Measurements from ENCODE around the gene OARD1.

The OARD1 gene

GRCh38 chr6:41027799-41028560 lies 44.2 kb downstream of the OARD1 start:
- H3K9me3 ChIP-seq (ENCODE audit: control insufficient read depth, insufficient read depth, low read depth, low read length): no peaks in the 10 kb centered on the region
- no peak overlapping the region; the same call in 1 of the 2 replicates for H3K27ac ChIP-seq (ENCODE audit: extremely low read depth, low read depth, low read length)
- no peaks in the 10 kb centered on the region for H3K36me3 ChIP-seq (ENCODE audit: control insufficient read depth in 2 of 2, insufficient read depth in 1 of 2, low read length in 2 of 2)
- ChIA-PET POLR2A (interaction anchor here (0.7 to 1.3 kb wide), 5 partner anchors 15 to 182 kb away, joined by 3 to 4 read pairs (median 3); partner anchors contain the start of genes NFYA, OARD1 and TSPO2), CTCF (interaction anchor here (0.5 to 11.0 kb wide), 67 partner anchors 8 to 1657 kb away, joined by 3 to 146 read pairs (median 4); partner anchors contain the start of genes LRFN2, TSPO2 and UNC5CL)
- peaks cover 2% of the 10 kb centered on the region for H3K4me1 ChIP-seq (ENCODE audit: control insufficient read depth, insufficient read depth, low read length)
- peak overlapping the region; percentile 41 for H3K4me3 ChIP-seq (ENCODE audit: low read depth, low read length)
- TF ChIP-seq KLF8 (tag by site-specific recombination; IDR thresholded peaks at IDR 0.05): peak; percentile 21; the same call in 1 of the 2 replicates
- peak; percentile 17; the same call in 1 of the 2 replicates for TF ChIP-seq GLIS1 (tag by site-specific recombination; IDR thresholded peaks at IDR 0.05)
- no peak for TF ChIP-seq ZNF266 (tag by site-specific recombination; IDR thresholded peaks at IDR 0.05; ENCODE audit: low read depth)
- TF ChIP-seq PRDM2 (tag by site-specific recombination; IDR thresholded peaks at IDR 0.05; ENCODE audit: borderline replicate concordance): no peak
- peak; percentile 65; the same call in 1 of the 2 replicates for TF ChIP-seq ZNF76 (tag by site-specific recombination; IDR thresholded peaks at IDR 0.05; ENCODE audit: borderline replicate concordance, low read depth)
- no peak for TF ChIP-seq IKZF3 (tag by site-specific recombination; IDR thresholded peaks at IDR 0.05)
- no peak for TF ChIP-seq ZNF157 (tag by site-specific recombination; IDR thresholded peaks at IDR 0.05)
- 0 out of 2 replicates have a peak, but pooled peaks have one; percentile 36 for TF ChIP-seq KLF16 (tag by site-specific recombination; IDR thresholded peaks at IDR 0.05)
- TF ChIP-seq ZNF335 (tag by site-specific recombination; conservative IDR thresholded peaks at IDR 0.05): peak; percentile 84
- TF ChIP-seq ZNF785 (tag by site-specific recombination; IDR thresholded peaks at IDR 0.05): no peak
- 0 out of 2 replicates have a peak, but pooled peaks have one; percentile 43 for TF ChIP-seq TRIM28 (IDR thresholded peaks at IDR 0.05; ENCODE audit: borderline replicate concordance, low read length)
- peak; percentile 78 for TF ChIP-seq ZNF501 (tag by site-specific recombination; IDR thresholded peaks at IDR 0.05)
- TF ChIP-seq HOXD13 (CRISPR knock-in tag; IDR thresholded peaks at IDR 0.05; ENCODE audit: borderline replicate concordance): no peak
- peak; percentile 98 for TF ChIP-seq CTCF (tag by site-specific recombination; IDR thresholded peaks at IDR 0.05)
- peak; percentile 72; the same call in 1 of the 2 replicates for TF ChIP-seq ZNF692 (tag by site-specific recombination; IDR thresholded peaks at IDR 0.05)
- TF ChIP-seq ZNF561 (tag by site-specific recombination; IDR thresholded peaks at IDR 0.05; ENCODE audit: borderline replicate concordance): peak; percentile 70; the same call in 1 of the 2 replicates
- TF ChIP-seq ZNF548 (tag by site-specific recombination; IDR thresholded peaks at IDR 0.05): no peak
- TF ChIP-seq SP3 (tag by site-specific recombination; IDR thresholded peaks at IDR 0.05): peak; percentile 74
- no peak for TF ChIP-seq ZNF112 (tag by site-specific recombination; IDR thresholded peaks at IDR 0.05)
- 0 out of 2 replicates have a peak, but pooled peaks have one; percentile 18 for TF ChIP-seq PRDM10 (tag by site-specific recombination; IDR thresholded peaks at IDR 0.05)
- no peak for TF ChIP-seq ZNF549 (tag by site-specific recombination; IDR thresholded peaks at IDR 0.05)
- TF ChIP-seq ZNF2 (tag by site-specific recombination; IDR thresholded peaks at IDR 0.05): 0 out of 2 replicates have a peak, but pooled peaks have one; percentile 65
- peak; percentile 51; the same call in 1 of the 2 replicates for TF ChIP-seq ZNF10 (tag by site-specific recombination; IDR thresholded peaks at IDR 0.05)

Data from HEK293 (cell line).